H1 (cell line): Measurements from ENCODE around the gene WNT1. TPM values are rescaled to one million over a fixed set of nuclear protein-coding genes. Genes with fewer than 3 reads are reported as not detected.

Source experiments
- CTCF ChIA-PET: fragments of 300-600 bp; sonication (Branson Sonifier 250); formaldehyde crosslinking; loops from one replicate; lab custom pipeline; 2021; ENCODE audit not compliant: partially characterized antibody; lab: Charles Lee
- POLR2A ChIA-PET: fragments of 300-600 bp; sonication (Branson Sonifier 250); formaldehyde crosslinking; loops from one replicate; lab custom pipeline; 2021; ENCODE audit warnings: inconsistent platforms; ENCODE audit not compliant: partially characterized antibody; lab: Charles Lee
- DNase-seq, 2 experiments: peaks; one replicate each; pipeline versions ENCODE4 v3.0.0 to v3.0.0-alpha.2; 2010 to 2022; ENCODE audit warnings: low spot score in 2 of 2, low read depth in 1 of 2, mixed read lengths in 1 of 2
- FAIRE-seq: peaks from 2 replicates; lab custom pipeline; 2011; peaks lifted over from hg19 to GRCh38; lab: Jason Lieb, UNC
- H2AFZ ChIP-seq: 2 replicates; pipeline ENCODE4 v1.8.1; 2012; ENCODE audit warnings: low read length, inconsistent platforms
- H2AK5ac ChIP-seq: 2 replicates; pipeline ENCODE4 v1.6.1; 2013; ENCODE audit warnings: low read depth, low read length
- H2BK120ac ChIP-seq: replicated peaks from 2 replicates; pipeline ENCODE3; 2013; ENCODE audit warnings: low read depth, low read length, inconsistent platforms
- H2BK12ac ChIP-seq: 2 replicates; pipeline ENCODE4 v1.6.1; 2013; ENCODE audit warnings: low read depth, low read length
- H2BK15ac ChIP-seq: 2 replicates; pipeline ENCODE4 v1.6.1; 2013; ENCODE audit warnings: low read length
- H2BK20ac ChIP-seq: 2 replicates; pipeline ENCODE4 v1.6.1; 2013; ENCODE audit warnings: low read length
- H2BK5ac ChIP-seq: 2 replicates; pipeline ENCODE4 v1.6.1; 2013; ENCODE audit warnings: low read depth, low read length
- H3K14ac ChIP-seq: 2 replicates; pipeline ENCODE4 v1.6.1; 2013; ENCODE audit warnings: inconsistent platforms; ENCODE audit not compliant: insufficient read length
- H3K18ac ChIP-seq: 2 replicates; pipeline ENCODE4 v1.6.1; 2013; ENCODE audit warnings: low read length; ENCODE audit errors: extremely low read depth
- H3K23ac ChIP-seq: 2 replicates; pipeline ENCODE4 v1.6.1; 2013; ENCODE audit warnings: inconsistent platforms; ENCODE audit not compliant: insufficient read length
- H3K23me2 ChIP-seq: 2 replicates; pipeline ENCODE4 v1.6.1; 2013; ENCODE audit warnings: low read depth, low read length
- H3K27ac ChIP-seq: 2 replicates; pipeline ENCODE4 v1.6.1; 2011; ENCODE audit warnings: low read depth, low read length, inconsistent platforms
- H3K27me3 ChIP-seq, 4 experiments: replicated peaks in 1 of 4; 1 replicate in 1 of 4; 2 replicates in 3 of 4; pipeline versions ENCODE4 v1.6.1 to v1.8.1; 2011 to 2013; ENCODE audit warnings: low read length in 3 of 4, mild to moderate bottlenecking in 3 of 4, inconsistent platforms in 2 of 4, mixed read lengths in 2 of 4, moderate library complexity in 1 of 4; ENCODE audit not compliant: control insufficient read depth in 3 of 4, insufficient read depth in 3 of 4; ENCODE audit errors: extremely low read depth in 1 of 4
- H3K36me3 ChIP-seq, 4 experiments: 2 replicates each; pipeline versions ENCODE4 v1.6.1 to v1.8.1; 2011 to 2013; ENCODE audit warnings: mild to moderate bottlenecking in 4 of 4, low read length in 3 of 4, moderate library complexity in 2 of 4, control low read depth in 1 of 4, inconsistent platforms in 1 of 4; ENCODE audit not compliant: insufficient read depth in 4 of 4, control insufficient read depth in 2 of 4
- H3K4ac ChIP-seq: replicated peaks from 2 replicates; pipeline ENCODE3; 2013; ENCODE audit warnings: low read length, low read depth, mixed read lengths, inconsistent platforms; ENCODE audit not compliant: insufficient read length
- H3K4me1 ChIP-seq, 4 experiments: replicated peaks in 1 of 4; 1 replicate in 1 of 4; 2 replicates in 3 of 4; pipeline versions ENCODE4 v1.6.1 to v1.8.1; 2011 to 2013; ENCODE audit warnings: low read length in 3 of 4, inconsistent platforms in 2 of 4, mixed read lengths in 1 of 4; ENCODE audit not compliant: insufficient read depth in 4 of 4, control insufficient read depth in 3 of 4
- H3K4me2 ChIP-seq, 2 experiments: 2 replicates each; pipeline versions ENCODE4 v1.6.1 to v1.8.1; 2011 to 2013; ENCODE audit warnings: low read depth in 2 of 2, low read length in 2 of 2, control low read depth in 1 of 2, inconsistent platforms in 1 of 2, mild to moderate bottlenecking in 1 of 2; ENCODE audit not compliant: insufficient read depth in 1 of 2
- H3K4me3 ChIP-seq, 4 experiments: fragments of 200-600, 300-600 bp in 1 of 4; sonication (generic), shearing (Covaris generic), sonication (Bioruptor Twin) in 1 of 4; 2 replicates each; pipeline versions ENCODE4 v1.5.1 to v1.8.1; 2011 to 2016; ENCODE audit warnings: low read length in 4 of 4, low read depth in 3 of 4, control low read depth in 2 of 4, inconsistent platforms in 2 of 4, mild to moderate bottlenecking in 2 of 4, mixed read lengths in 1 of 4, moderate library complexity in 1 of 4; ENCODE audit not compliant: insufficient read depth in 2 of 4; ENCODE audit errors: extremely low read depth in 1 of 4
- H3K56ac ChIP-seq: replicated peaks from 2 replicates; pipeline ENCODE3; 2013; ENCODE audit warnings: low read depth, mild to moderate bottlenecking, mixed read lengths, low read length, inconsistent platforms; ENCODE audit not compliant: insufficient read length
- H3K79me1 ChIP-seq: 2 replicates; pipeline ENCODE4 v1.6.1; 2013; ENCODE audit warnings: low read depth, low read length, control low read depth
- H3K79me2 ChIP-seq, 2 experiments: 2 replicates each; pipeline versions ENCODE4 v1.6.1 to v1.8.1; 2012 to 2013; ENCODE audit warnings: low read length in 2 of 2, mild to moderate bottlenecking in 2 of 2, inconsistent platforms in 1 of 2; ENCODE audit not compliant: insufficient read depth in 2 of 2, control insufficient read depth in 1 of 2
- H3K9ac ChIP-seq, 4 experiments: replicated peaks in 1 of 4; 1 replicate in 1 of 4; 2 replicates in 3 of 4; pipeline versions ENCODE4 v1.6.1 to v1.8.1; 2011 to 2013; ENCODE audit warnings: low read depth in 3 of 4, low read length in 3 of 4, control low read depth in 2 of 4, mild to moderate bottlenecking in 2 of 4, moderate library complexity in 2 of 4, inconsistent platforms in 1 of 4; ENCODE audit errors: extremely low read depth in 1 of 4
- H3K9me3 ChIP-seq, 2 experiments: 2 replicates each; pipeline versions ENCODE4 v1.6.1 to v1.8.1; 2012 to 2013; ENCODE audit warnings: mild to moderate bottlenecking in 2 of 2, moderate library complexity in 2 of 2, control low read depth in 1 of 2, inconsistent platforms in 1 of 2, low read depth in 1 of 2, low read length in 1 of 2, mixed read lengths in 1 of 2; ENCODE audit not compliant: insufficient read depth in 2 of 2
- H4K20me1 ChIP-seq, 2 experiments: replicated peaks in 1 of 2; 2 replicates each; pipeline versions ENCODE3 to v1.8.1; 2011 to 2013; ENCODE audit warnings: inconsistent platforms in 2 of 2, low read length in 2 of 2, mild to moderate bottlenecking in 1 of 2; ENCODE audit not compliant: insufficient read depth in 2 of 2, control insufficient read depth in 1 of 2
- H4K5ac ChIP-seq: 2 replicates; pipeline ENCODE4 v1.6.1; 2013; ENCODE audit warnings: low read length, low read depth, mixed read lengths, inconsistent platforms; ENCODE audit not compliant: insufficient read length
- H4K8ac ChIP-seq: 2 replicates; pipeline ENCODE4 v1.8.0; 2013; ENCODE audit warnings: mild to moderate bottlenecking, moderate library complexity, low read length, inconsistent platforms; ENCODE audit not compliant: insufficient read depth; ENCODE audit errors: extremely low read depth
- H4K91ac ChIP-seq: replicated peaks from 2 replicates; pipeline ENCODE3; 2013; ENCODE audit warnings: low read length, mixed read lengths, inconsistent platforms; ENCODE audit not compliant: insufficient read length
- HDAC2 ChIP-seq, 2 experiments: fragments of 300-600 bp in 1 of 2; sonication (generic) in 1 of 2; IDR thresholded peaks; 2 replicates each; pipeline ENCODE4 v1.6.1; 2011 to 2012; ENCODE audit warnings: low read depth in 2 of 2, low read length in 2 of 2, mild to moderate bottlenecking in 2 of 2, moderate library complexity in 2 of 2, borderline replicate concordance in 1 of 2, inconsistent platforms in 1 of 2
- JUND ChIP-seq: IDR thresholded peaks from 2 replicates; pipeline ENCODE4 v1.6.1; 2011; ENCODE audit warnings: mild to moderate bottlenecking, improper control_type of control experiment, low read length
- POLR2AphosphoS5 ChIP-seq: IDR thresholded peaks from 2 replicates; pipeline ENCODE4 v1.6.1; 2011; ENCODE audit warnings: low read depth, low read length
- RNF2 ChIP-seq: fragments of 200-900, 300-1000 bp; sonication (generic); IDR thresholded peaks from 2 replicates; pipeline ENCODE4 v1.7.1; 2016; ENCODE audit warnings: borderline replicate concordance, low read depth, mild to moderate bottlenecking, antibody characterized with exemption, low read length; ENCODE audit not compliant: poor library complexity, severe bottlenecking; ENCODE audit errors: missing control alignments
- TBP ChIP-seq: IDR thresholded peaks from 2 replicates; pipeline ENCODE4 v1.6.1; 2011; ENCODE audit warnings: low read depth, low read length, improper control_type of control experiment
- WGBS, 2 experiments: shearing (Covaris generic) in 1 of 2; methylation state at CpG; one replicate each; pipeline versions ENCODE4 v1.1.6 to v1.1.7; 2013 to 2015; ENCODE audit warnings: low lambda C conversion rate in 2 of 2, mixed read lengths in 2 of 2, inconsistent platforms in 1 of 2, low coverage in 1 of 2, missing lambda C conversion rate in 1 of 2; ENCODE audit not compliant: insufficient replicate concordance in 2 of 2, insufficient coverage in 1 of 2, insufficient read length in 1 of 2; ENCODE audit errors: extremely low coverage in 1 of 2, missing lambda C conversion rate in 1 of 2; 5-methylcytosine and 5-hydroxymethylcytosine counted together
- polyA plus RNA-seq, 7 experiments: library from polyadenylated mRNA; depleted of rRNA in 3 of 7; stranded (reverse) in 5 of 7; unstranded in 2 of 7; fragments of >200 nt in 5 of 7; fragments of 200-250 nt in 2 of 7; gene quantifications; 1 replicate in 5 of 7; 2 replicates in 1 of 7; 4 replicates in 1 of 7; pipeline versions ENCODE4 v1.2.1 to v1.2.3, GENCODE V29; 2011 to 2013; ENCODE audit warnings: missing spikeins in 2 of 7, mixed read lengths in 2 of 7
- total RNA-seq: library from RNA; stranded (reverse); fragmentation: NEBNext Ultra II Directional; extraction: Animal tissue kit (Norgen Biotek cat#: 25700); gene quantifications from 2 replicates; pipeline ENCODE4 v1.2.1, GENCODE V29; 2021
- TF ChIP-seq, protein P1 (sequence below), 3 experiments: IDR thresholded peaks; 1 replicate in 2 of 3; 2 replicates in 1 of 3; pipeline versions ENCODE4 v1.5.1 to v1.6.1; 2011; ENCODE audit warnings: low read length in 3 of 3, mild to moderate bottlenecking in 3 of 3, inconsistent platforms in 2 of 3, low read depth in 1 of 3, moderate library complexity in 1 of 3; ENCODE audit not compliant: insufficient read depth in 1 of 3; ENCODE audit errors: control extremely low read depth in 1 of 3

WNT1 gene
- total and polyA plus RNA-seq, 2 of the 8 experiments (the other 6 are each of a cell fraction or from before 2014, with no cell fraction given), result not detected

DNA sequence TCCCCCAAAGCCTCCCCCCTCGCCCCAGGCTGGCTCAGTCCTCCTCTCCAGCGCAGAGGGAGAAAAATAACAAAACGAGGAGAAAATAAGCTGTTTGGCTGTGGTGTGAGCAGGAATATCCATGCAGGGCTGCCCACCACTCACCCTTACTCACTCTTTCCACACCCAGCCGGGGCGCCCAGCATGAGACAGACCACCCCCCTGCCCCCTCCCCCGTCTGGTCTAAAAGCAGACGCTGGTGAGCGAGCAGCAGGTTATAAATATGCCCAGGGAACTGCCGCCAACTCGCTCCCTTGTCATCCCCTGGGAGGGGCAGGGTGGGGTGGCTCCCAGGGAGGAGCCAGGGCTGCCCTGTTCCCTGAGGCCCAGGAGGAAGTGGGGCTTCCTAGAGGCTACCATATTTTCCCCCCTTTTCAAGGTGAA lies 7.4 kb downstream of the WNT1 start:
- Histone ChIP-seq H3K56ac (no peak overlapping the region), H3K79me1 (no peaks in the 10 kb centered on the region), H3K9me3 (no peaks in the 10 kb centered on the region), H2BK120ac (no peak overlapping the region), H4K5ac (no peak overlapping the region), H3K23me2 (peaks cover 7% of the 10 kb centered on the region; the same call in 1 of the 2 replicates), H2BK15ac (0 out of 2 replicates have a peak overlapping the region, but pooled peaks have one; percentile 61), H2BK12ac (no peak overlapping the region), H3K18ac (no peak overlapping the region), H2AFZ (no peak overlapping the region), H3K27ac (no peak overlapping the region), H3K79me2 (no peaks in the 10 kb centered on the region), H3K14ac (no peak overlapping the region), H4K8ac (no peak overlapping the region), H3K9ac (no peak overlapping the region), H3K23ac (no peak overlapping the region), H3K4me1 (peaks cover 0 to 14% (median 10%) of the 10 kb centered on the region in 4 experiments; a peak in 6 of 7 replicates), H2BK5ac (no peak overlapping the region), H3K36me3 (peaks cover 0 to 6% (median 0%) of the 10 kb centered on the region in 4 experiments; a peak in 1 of 8 replicates), H4K91ac (no peak overlapping the region), H2BK20ac (no peak overlapping the region), H3K4me2 (no peak overlapping the region), H3K27me3 (peaks cover 44 to 77% (median 68%) of the 10 kb centered on the region in 4 experiments), H4K20me1 (peaks cover 2 to 4% of the 10 kb centered on the region in 2 experiments), H3K4ac (no peak overlapping the region), H2AK5ac (no peak overlapping the region), H3K4me3 (no peak overlapping the region)
- no peak for TF ChIP-seq POLR2AphosphoS5
- TF ChIP-seq RNF2, result no peak
- TF ChIP-seq HDAC2 (IDR thresholded peaks at IDR 0.05; ENCODE audit: borderline replicate concordance in 1 of 2, low read depth in 2 of 2, low read length in 2 of 2), result no peak
- no peak for TF ChIP-seq JUND
- no peak for TF ChIP-seq TBP
- TF ChIP-seq, protein P1, sequence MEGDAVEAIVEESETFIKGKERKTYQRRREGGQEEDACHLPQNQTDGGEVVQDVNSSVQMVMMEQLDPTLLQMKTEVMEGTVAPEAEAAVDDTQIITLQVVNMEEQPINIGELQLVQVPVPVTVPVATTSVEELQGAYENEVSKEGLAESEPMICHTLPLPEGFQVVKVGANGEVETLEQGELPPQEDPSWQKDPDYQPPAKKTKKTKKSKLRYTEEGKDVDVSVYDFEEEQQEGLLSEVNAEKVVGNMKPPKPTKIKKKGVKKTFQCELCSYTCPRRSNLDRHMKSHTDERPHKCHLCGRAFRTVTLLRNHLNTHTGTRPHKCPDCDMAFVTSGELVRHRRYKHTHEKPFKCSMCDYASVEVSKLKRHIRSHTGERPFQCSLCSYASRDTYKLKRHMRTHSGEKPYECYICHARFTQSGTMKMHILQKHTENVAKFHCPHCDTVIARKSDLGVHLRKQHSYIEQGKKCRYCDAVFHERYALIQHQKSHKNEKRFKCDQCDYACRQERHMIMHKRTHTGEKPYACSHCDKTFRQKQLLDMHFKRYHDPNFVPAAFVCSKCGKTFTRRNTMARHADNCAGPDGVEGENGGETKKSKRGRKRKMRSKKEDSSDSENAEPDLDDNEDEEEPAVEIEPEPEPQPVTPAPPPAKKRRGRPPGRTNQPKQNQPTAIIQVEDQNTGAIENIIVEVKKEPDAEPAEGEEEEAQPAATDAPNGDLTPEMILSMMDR (IDR thresholded peaks at IDR 0.05; ENCODE audit: control extremely low read depth in 1 of 3, insufficient read depth in 1 of 3, low read depth in 1 of 3, low read length in 3 of 3), result no peak
- DNase-seq, result no peak
- ChIA-PET POLR2A (interaction anchor here (1.9 kb wide), 1 partner anchor 12 kb away, joined by 5 read pairs; no protein-coding TSS in a partner anchor), CTCF (interaction anchor here (0.6 to 40.8 kb wide), 3 partner anchors 6 to 260 kb away, joined by 3 to 1336 read pairs (median 1336); partner anchors contain the start of genes ARF3, DDN, WNT1 and WNT10B)
- no peak for FAIRE-seq
- WGBS, 2 experiments, result 52% methylated on average over 9 of the region's 10 CpGs; no CpG with 5 or more reads in 1 of the 2 experiments
